OCI-LY7 (cell line): ENCODE results near the gene PRR5L. TPM values are rescaled to one million over a fixed set of nuclear protein-coding genes. Genes with fewer than 3 reads are reported as not detected.
"Not testable (repeated sequence)": the region's sequence is repeated elsewhere in the genome, so short reads cannot be mapped to it uniquely, and the experiment has no call there.

Source experiments
- BruUV-seq: library from RNA; stranded (reverse); fragments of 400-500 nt; replicated peaks from 2 replicates; lab custom pipeline; 2021; lab: Mats Ljungman, UMichigan
- CTCF ChIA-PET: fragments of 300-600 bp; sonication (Branson Sonifier 250); formaldehyde crosslinking; loops from one replicate; lab custom pipeline; 2022; ENCODE audit warnings: antibody characterized with exemption; ENCODE audit not compliant: unreplicated experiment; lab: Charles Lee
- POLR2A ChIA-PET: fragments of 300-600 bp; sonication (Branson Sonifier 250); formaldehyde crosslinking; loops from one replicate; lab custom pipeline; 2022; ENCODE audit warnings: antibody characterized with exemption; lab: Charles Lee
- DNase-seq: peaks from one replicate; pipeline ENCODE4 v3.0.0-alpha.2; 2015; ENCODE audit warnings: low spot score
- H2AFZ ChIP-seq: fragments of 200-600 bp; sonication (generic), shearing (Covaris generic); 2 replicates; pipeline ENCODE4 v1.6.1; 2014; ENCODE audit warnings: mild to moderate bottlenecking, antibody characterized with exemption, low read length, moderate library complexity
- H3K27ac ChIP-seq: fragments of 200-600 bp; sonication (generic); 2 replicates; pipeline ENCODE4 v1.5.1; 2014; ENCODE audit warnings: mixed run types, low read depth, mild to moderate bottlenecking, moderate library complexity, low read length, inconsistent platforms; ENCODE audit not compliant: poor library complexity, severe bottlenecking
- H3K36me3 ChIP-seq: fragments of 200-600 bp; sonication (generic); 2 replicates; pipeline ENCODE4 v1.6.1; 2014; ENCODE audit warnings: mild to moderate bottlenecking, antibody characterized with exemption, low read length, moderate library complexity, mixed read lengths; ENCODE audit not compliant: insufficient read depth
- H3K4me1 ChIP-seq: fragments of 200-600 bp; sonication (generic); 2 replicates; pipeline ENCODE4 v1.5.1; 2014; ENCODE audit warnings: mild to moderate bottlenecking, low read length; ENCODE audit not compliant: insufficient read depth, poor library complexity, severe bottlenecking
- H3K4me2 ChIP-seq: fragments of 200-600 bp; sonication (generic); 2 replicates; pipeline ENCODE4 v1.6.1; 2014; ENCODE audit warnings: mild to moderate bottlenecking, low read length
- H3K4me3 ChIP-seq: fragments of 200-600 bp; sonication (generic); 2 replicates; pipeline ENCODE4 v1.5.1; 2014; ENCODE audit warnings: mild to moderate bottlenecking, low read depth, low read length; ENCODE audit not compliant: poor library complexity, severe bottlenecking
- H3K79me2 ChIP-seq: fragments of 200-600 bp; sonication (generic); 2 replicates; pipeline ENCODE4 v1.6.1; 2016; ENCODE audit warnings: low read depth, mild to moderate bottlenecking, low read length, moderate library complexity, mixed read lengths; ENCODE audit not compliant: insufficient read depth
- H3K9me2 ChIP-seq: fragments of 200-600 bp; sonication (generic); 2 replicates; pipeline ENCODE4 v1.6.1; 2016; ENCODE audit warnings: mild to moderate bottlenecking, low read length, mixed read lengths; ENCODE audit not compliant: insufficient read depth
- H3K9me3 ChIP-seq: fragments of 200-600 bp; sonication (generic); 2 replicates; pipeline ENCODE4 v1.6.1; 2014; ENCODE audit warnings: mild to moderate bottlenecking, mixed run types, low read length, mixed read lengths
- H4K20me1 ChIP-seq: fragments of 200-600 bp; sonication (generic); 2 replicates; pipeline ENCODE4 v1.6.1; 2014; ENCODE audit warnings: mild to moderate bottlenecking, antibody characterized with exemption, low read length, moderate library complexity, mixed read lengths; ENCODE audit not compliant: insufficient read depth
- CTCF ChIP-seq: fragments of 200-600 bp; sonication (generic); conservative IDR thresholded peaks from 2 replicates; pipeline ENCODE4 v1.5.1; 2014; ENCODE audit warnings: mild to moderate bottlenecking, antibody characterized with exemption, low read length, moderate library complexity, mixed read lengths
- EZH2phosphoT487 ChIP-seq: fragments of 200-600 bp; sonication (generic); IDR thresholded peaks from 2 replicates; pipeline ENCODE4 v1.6.1; 2018; ENCODE audit warnings: low read depth, borderline replicate concordance, mild to moderate bottlenecking, mixed run types, antibody characterized with exemption, low read length, moderate library complexity, mixed read lengths
- intact Hi-C: fragments of 100-400 bp; cut with micrococcal nuclease; formaldehyde crosslinking; loops from one replicate; pipeline ENCODE4 v1.10.0; 2022; ENCODE audit not compliant: unreplicated experiment
- total RNA-seq, 2 experiments: library from RNA; depleted of rRNA in 1 of 2; stranded (reverse); fragments of >200 nt in 1 of 2; shearing (Covaris generic) in 1 of 2; gene quantifications; 2 replicates each; pipeline ENCODE4 v1.2.3, GENCODE V29; 2014 to 2022

PRR5L gene
- total RNA-seq, 2 experiments from 2014 or later: not detected

GRCh38 chr11:36316049-36316448 lies 20.0 kb downstream of the PRR5L start:
- no TSS peak for BruUV-seq
- H3K9me3 ChIP-seq: no peaks in the 10 kb centered on the region
- H3K79me2 ChIP-seq: no peaks in the 10 kb centered on the region
- CTCF ChIA-PET: no interaction called here
- no peak overlapping the region for H3K27ac ChIP-seq
- no peak for TF ChIP-seq CTCF
- no peak for TF ChIP-seq EZH2phosphoT487
- POLR2A ChIA-PET: interaction anchor here (1.3 kb wide), 1 partner anchor 8 kb away, joined by 3 read pairs; no protein-coding TSS in a partner anchor
- no peaks in the 10 kb centered on the region for H3K9me2 ChIP-seq
- H4K20me1 ChIP-seq: no peaks in the 10 kb centered on the region
- H3K4me3 ChIP-seq: no peak overlapping the region
- no peaks in the 10 kb centered on the region for H3K4me1 ChIP-seq
- no peaks in the 10 kb centered on the region for H3K36me3 ChIP-seq
- no peak for DNase-seq
- intact Hi-C loops: no loop called here
- H2AFZ ChIP-seq: no peak overlapping the region
- H3K4me2 ChIP-seq: no peak overlapping the region

GRCh38 chr11:36317992-36318391 lies 21.9 kb downstream of the PRR5L start:
- no peak for TF ChIP-seq CTCF
- no peak for TF ChIP-seq EZH2phosphoT487
- no TSS peak for BruUV-seq
- H3K9me2 ChIP-seq: no peaks in the 10 kb centered on the region
- CTCF ChIA-PET: no interaction called here
- H4K20me1 ChIP-seq: no peaks in the 10 kb centered on the region
- H3K36me3 ChIP-seq: no peaks in the 10 kb centered on the region
- no peaks in the 10 kb centered on the region for H3K9me3 ChIP-seq
- no peak for DNase-seq
- no peak overlapping the region for H3K27ac ChIP-seq
- POLR2A ChIA-PET: no interaction called here
- no peak overlapping the region for H3K4me2 ChIP-seq
- H2AFZ ChIP-seq: no peak overlapping the region
- H3K4me3 ChIP-seq: no peak overlapping the region
- no peaks in the 10 kb centered on the region for H3K4me1 ChIP-seq
- no peaks in the 10 kb centered on the region for H3K79me2 ChIP-seq
- intact Hi-C loops: no loop called here

- H3K4me2 ChIP-seq, H2AFZ ChIP-seq, intact Hi-C loops, H3K36me3 ChIP-seq, H4K20me1 ChIP-seq, BruUV-seq, CTCF ChIA-PET, DNase-seq, H3K9me3 ChIP-seq, H3K4me1 ChIP-seq, H3K79me2 ChIP-seq, POLR2A ChIA-PET, H3K4me3 ChIP-seq, H3K27ac ChIP-seq, H3K9me2 ChIP-seq: not testable (repeated sequence)
Observed at GRCh38 chr11:36324956-36325355, 28.9 kb downstream of the PRR5L start.

GRCh38 chr11:36325403-36325802 lies 29.3 kb downstream of the PRR5L start:
- H2AFZ ChIP-seq, POLR2A ChIA-PET, DNase-seq, BruUV-seq, H4K20me1 ChIP-seq, H3K4me3 ChIP-seq, H3K79me2 ChIP-seq, H3K4me1 ChIP-seq, H3K4me2 ChIP-seq, H3K9me2 ChIP-seq, H3K27ac ChIP-seq, H3K9me3 ChIP-seq, intact Hi-C loops, H3K36me3 ChIP-seq, CTCF ChIA-PET: not testable (repeated sequence)
